Hematopoietic multipotent progenitor cell treated with erythropoietin and hydrocortisone succinate and interleukin-3 and kit ligand, for 17 days (in vitro differentiated cells): ENCODE measurements around the gene PPIC.

Source experiments
- DNase-seq: peaks from one replicate; pipeline ENCODE4 v3.0.0-alpha.2; 2015; ENCODE audit warnings: low spot score

Gene PPIC

DNA sequence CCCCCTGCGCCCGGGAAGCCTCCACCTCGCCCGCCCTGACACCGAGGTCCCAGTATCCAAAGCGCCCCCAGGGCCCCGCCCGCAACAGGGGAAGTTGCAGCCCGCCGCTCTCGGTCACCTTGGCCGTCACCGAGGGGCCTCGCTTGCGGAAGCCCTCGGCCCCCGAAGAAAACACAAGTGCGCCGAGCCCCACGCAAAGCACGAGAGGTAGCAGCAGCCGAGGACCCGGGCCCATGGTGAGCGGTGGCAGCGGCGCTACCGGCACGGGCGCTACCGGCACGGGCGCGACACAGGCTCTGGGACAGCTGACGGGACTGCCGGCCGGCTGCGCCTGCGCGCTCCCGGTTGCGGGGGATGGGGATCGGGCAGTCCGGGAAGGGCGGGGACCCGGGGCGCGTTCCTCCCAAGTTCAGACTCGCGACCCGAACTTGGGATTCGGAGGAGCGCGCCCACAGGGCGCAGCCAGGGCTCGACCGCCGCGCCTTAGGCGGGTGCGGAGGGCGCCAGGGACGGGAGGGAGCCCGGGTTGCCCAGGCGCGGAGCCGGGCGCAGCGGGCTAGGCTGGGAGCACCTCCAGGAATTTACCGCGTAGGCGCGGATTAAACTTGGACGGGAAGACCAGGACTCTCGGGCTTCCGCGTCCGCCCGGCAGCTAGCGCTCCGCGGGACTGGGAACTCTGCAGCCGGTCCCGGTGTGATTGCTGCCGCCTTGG lies at the start of gene PPIC:
Gene PPIC, minus strand, starts transcription at position 335 of the 713 bp plus-strand sequence. Its CDS starts 100 bp downstream, at position 235.
- DNase-seq, result no peak

DNA sequence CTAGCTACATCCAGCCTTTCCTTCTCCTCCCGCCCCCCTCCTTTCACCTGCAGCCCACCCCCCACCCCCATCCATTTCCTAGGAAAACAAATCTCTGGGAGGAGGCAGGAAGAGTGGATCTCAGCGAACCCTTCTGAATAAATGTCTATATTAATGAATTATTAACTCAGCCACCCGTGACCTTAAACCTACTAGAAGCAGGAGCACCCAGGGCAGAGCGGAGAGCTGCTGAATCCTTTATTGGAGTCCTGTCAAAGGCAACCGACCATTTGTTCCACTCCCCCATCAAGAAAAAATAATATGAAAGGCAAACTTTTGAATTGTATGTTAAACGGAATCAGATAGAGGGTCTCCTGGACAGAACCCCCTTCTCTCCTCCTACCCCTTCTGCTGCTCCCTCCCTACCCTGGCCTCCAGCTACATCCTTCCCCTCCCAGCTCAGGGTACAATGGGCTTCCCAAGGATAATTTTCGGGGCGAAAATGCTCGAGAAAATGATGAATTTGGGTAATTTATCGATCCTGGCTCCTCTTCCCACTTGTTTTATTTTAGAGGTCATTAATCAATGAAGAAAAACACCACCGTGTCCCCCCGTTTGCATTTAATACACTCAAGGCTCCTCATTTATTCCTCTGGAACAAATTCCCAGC lies 49.2 kb upstream of the PPIC start:
- DNase-seq, result no peak

DNA sequence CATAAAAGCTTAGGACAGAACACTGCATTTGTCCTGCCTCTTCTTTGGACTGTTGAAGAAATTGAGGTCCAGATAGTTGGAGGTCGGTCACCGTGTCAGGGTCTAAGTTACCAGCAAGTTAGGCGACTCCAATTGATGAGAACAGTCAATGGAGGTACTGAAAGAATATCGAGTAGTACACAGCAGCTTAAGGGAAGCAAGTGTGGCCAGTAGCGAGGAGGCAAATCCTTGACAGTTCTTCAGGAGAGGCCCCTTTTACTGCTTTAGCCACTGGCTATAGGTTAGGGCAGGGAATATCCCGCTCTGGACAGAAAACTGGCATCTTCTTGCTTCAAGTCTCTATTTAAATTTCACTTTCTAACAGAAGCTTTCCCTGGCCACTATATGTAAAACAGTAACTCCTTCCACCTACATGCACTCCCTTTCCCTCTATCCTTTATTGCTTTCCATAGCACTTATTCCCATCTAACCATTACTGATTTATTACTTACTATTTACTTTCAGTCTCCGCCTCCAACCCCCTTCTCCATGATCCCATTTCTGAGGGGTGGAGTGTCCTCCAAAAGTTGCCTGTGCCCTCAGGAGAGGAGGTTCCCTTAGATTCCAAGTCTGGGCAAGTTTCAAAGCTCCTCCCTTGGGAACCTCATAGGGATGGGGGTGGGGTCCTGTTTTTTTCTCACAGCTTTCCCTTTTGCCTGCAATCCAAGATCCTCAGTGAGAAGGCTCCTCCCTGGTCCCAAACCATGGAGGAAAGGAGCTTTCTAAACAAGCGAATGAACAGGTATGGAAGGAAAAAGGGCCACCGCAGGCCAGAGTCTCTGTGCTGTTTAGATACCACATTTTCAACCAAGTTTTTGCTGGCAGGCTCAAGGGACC lies 48.4 kb upstream of the PPIC start:
- DNase-seq, result no peak

DNA sequence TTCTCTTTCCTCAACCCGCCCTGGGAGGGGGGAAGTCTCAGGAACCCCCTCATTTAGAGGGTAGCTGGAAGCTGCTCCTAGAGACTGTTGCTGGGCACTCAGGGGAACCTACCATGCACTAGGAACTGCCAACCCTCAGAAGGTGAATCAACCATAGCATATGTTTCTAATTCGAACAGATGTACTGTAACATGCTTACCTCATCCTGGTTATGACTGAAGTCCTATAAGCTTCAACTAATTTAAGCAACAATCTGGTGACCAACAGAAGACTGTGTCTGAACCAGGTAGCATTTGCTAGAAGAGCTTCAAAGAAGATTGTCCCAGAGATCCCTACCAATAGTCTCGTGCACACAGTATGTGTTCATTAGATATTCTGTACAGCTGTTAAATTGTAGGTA lies 46.8 kb upstream of the PPIC start:
- no peak for DNase-seq

DNA sequence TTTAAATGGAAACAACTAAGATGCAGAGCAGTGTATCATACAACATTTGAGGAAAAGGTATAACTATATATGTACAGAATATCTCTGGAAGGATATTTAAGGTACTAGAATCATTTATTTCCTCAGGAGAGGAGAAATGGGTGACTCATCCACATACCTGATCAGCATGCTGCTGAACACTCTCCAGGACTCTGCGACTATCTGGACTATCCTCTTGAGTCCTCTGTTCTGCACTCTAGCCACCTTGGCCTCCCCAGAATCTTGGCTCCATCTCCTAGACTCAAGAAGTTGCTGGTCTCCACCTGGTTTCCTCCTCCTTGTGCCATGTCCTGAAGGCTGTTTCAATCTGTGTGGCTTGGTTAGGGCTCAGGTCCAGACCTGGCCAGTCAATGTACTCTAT lies 43.7 kb upstream of the PPIC start:
- no peak for DNase-seq

DNA sequence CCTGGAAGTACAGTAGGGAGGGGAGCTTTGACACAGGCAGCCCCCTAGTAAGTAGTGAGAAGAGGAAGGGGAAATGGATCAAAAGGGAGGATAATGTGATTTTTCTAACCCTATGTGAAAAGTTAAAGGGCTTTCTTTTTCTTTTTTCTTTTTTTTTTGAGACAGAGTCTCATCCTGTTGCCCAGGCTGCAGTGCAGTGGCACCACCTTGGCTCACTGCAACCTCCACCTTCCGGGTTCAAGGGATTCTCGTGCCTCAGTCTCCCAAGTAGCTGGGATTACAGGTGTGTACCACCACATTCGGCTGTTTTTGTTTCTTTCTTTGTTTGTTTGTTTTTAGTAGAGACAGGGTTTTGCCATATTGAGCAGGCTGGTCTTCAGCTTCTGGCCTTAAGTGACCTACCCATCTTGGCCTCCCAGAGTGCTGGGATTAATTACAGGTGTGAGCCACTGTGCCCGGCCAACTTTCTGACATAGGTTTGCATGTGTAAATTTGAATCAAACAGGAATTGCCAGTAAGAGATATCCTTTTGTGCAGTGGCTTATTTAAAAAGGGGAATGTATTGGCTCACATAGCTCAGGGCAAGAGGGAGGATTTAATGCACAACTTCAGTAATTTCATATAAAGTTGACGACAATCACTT lies 39.1 kb upstream of the PPIC start:
- no peak for DNase-seq

DNA sequence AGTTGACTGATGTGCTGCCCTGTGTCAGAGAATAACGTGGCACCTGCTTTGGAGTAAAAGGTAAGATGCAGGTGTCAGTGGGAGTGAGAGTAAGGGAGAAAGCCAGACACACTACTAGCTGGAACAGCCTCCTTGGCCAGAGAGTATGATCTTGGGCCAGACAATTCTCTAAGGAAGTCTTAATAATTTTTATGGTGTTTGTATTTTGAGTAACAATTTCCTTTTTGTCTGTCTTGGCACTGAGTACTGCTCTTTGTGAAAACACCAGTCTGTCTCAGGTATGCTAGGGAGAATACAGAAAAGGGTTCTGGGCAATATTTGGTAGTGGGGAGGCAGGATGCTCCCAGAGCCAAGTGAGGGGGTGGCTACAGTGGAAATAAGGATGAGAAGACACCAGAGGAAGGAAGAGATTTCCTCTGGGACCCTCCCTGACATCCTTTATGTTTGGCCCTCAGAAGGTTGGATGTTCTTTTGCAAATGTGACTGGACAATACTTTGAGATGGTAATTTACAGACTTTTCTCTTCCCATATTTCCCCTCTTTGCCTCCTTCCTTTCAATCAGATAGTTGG lies 31.9 kb upstream of the PPIC start:
- no peak for DNase-seq

DNA sequence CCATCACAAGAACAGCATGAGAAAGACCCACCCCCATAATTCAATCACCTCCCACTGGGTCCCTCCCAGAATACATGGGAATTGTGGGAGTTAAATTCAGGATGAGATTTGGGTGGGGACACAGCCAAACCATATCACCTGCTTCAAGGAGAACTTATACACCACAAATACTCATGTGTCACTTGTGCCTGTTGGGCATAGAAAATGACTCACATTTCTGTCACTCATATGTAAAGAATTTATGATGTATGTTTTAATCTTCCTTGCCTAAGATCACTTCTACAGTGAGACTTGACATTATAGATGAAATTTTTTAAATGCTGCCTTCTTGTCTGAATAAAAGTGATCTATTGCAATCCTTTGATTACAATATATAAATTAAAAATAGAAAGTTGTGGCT lies 29.5 kb upstream of the PPIC start:
- no peak for DNase-seq

DNA sequence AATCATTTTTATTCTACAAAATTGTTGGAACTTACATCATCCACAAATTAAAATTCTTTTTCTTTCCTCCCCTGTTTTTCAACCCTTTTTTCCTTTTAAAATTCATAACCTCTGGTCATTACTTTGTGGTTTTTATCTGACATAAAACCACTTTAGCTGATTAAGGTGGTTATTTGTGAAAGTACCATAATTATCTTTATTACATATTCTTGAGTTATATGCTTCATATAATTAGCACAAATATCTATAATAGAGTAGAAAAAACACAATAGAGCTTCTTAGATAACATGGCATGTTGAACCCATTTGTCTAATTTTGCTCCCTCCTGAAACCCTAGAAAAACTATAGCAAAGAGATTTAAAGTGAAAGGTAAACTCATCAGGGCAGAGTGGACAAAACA lies 22.9 kb upstream of the PPIC start:
- DNase-seq, result no peak

DNA sequence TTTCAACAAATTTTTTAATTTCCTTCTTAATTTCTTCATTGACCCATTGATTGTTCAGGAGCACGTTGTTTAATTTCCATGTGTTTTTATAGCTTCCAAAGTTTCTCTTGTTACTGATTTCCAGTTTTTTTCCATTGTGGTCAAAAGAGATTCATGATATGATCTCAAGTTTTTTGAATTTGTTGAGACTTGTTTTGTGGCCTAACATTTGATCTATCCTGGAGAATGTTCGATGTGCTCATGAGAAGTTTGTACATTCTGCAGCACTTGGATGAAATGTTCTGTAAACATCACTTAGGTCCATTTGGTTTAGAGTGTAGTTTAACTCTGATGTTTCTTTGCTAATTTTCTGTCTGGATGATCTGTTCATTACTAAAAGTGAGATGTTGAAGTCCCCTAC lies 14.7 kb upstream of the PPIC start:
- no peak for DNase-seq

DNA sequence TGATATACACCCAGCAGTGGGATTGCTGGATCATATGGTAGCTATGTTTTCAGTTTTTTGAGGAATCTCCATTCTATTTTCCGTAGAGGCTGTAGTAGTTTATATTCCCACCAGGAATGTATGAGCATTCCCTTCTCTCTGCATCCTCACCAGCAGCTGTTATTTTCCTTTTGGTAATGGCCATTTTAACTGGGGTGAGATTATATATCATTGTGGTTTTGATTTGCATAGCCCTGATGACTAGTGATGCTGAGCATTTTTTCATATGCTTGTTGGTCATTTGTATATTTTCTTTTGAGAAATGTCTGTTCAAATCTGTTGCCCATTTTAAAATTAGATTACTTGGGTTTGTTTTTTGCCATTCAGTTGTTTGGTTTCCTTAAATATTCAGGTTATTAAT lies 11.2 kb upstream of the PPIC start:
- DNase-seq, result no peak

DNA sequence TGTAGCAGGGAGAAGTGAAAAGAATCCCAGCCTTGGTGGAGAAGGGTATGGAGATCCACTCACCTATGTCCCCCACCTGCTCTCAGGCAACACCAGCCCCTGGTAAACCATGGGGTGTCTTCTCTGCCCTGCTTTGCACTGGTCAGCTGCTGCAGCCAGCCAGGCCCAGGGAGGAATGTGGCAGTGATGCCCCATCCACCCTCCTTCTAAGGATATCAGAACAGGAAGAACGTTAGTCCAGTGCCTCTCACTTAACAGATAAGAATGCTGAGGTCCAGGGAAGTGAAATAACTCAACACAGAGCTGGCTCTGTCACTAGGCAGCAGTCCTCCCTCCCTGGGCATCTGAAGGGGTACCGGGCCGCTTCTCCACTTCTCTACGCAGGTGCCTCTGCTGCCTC lies 9.7 kb upstream of the PPIC start:
- no peak for DNase-seq

DNA sequence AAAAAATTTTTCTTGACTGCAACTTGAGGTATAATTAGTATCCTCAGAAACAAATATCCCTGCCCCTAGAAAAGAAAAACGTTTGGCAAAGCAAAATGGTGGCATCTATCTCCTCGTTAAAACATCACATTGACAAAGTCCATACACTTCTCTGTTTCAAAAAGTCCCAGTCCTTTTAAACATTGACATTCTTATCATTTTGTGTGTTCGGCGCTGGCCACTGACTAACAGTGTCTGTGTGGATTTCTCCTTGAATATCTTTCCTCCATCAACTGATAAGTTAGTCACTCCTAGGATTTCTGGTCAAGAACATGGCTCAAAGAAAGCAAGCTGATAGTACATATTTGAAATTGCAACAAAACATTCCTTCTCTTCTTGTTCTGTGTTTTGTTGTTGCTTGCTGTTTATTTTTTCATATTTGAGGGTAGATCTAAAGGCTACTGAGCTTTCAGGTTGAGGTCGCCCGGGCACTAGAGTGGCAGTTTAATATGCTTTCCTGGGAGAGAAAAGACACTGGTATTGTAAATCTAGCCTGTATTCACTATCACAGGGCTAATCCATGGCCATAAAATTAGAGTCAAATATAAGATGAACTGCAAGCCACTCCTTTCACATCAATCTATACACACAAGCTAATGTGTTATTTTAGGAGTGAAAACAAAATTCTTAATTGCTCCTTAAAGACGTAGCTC lies 8.5 kb upstream of the PPIC start:
- DNase-seq, result no peak

DNA sequence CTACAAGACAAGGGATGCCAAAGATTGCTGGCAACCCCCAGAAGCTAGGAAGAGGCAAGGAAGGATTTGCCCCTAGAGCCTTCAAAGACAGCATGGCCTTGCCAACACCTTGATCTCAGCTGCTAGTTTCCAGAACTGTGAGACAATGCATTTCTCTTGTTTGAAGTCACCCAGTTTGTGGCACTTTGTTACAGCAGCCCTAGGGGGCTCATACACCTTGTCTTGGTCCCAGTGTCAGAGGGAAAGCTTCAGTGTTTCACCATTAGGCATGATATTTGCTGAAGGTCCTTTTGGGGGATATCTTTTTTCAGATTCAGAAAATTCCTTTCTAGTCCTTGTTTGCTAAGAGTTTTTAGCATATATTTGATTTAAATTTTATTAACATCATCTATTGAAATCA lies 3.1 kb upstream of the PPIC start:
- no peak for DNase-seq

DNA sequence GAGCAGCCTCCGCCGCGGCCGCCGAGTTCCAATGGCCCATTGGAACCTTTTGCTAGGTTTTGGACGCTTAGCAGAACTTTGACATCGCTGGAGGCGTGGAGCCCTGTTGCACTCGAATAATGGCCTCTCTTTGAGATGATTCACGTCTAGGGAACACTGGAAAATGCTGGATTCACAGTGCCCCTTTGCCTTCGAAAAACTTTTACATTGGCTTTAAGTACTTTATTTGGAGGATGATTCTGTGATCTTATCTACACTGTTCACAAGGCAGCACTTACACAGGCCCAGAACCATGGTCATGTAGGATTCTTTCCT lies 536 bp upstream of the PPIC start:
- no peak for DNase-seq

DNA sequence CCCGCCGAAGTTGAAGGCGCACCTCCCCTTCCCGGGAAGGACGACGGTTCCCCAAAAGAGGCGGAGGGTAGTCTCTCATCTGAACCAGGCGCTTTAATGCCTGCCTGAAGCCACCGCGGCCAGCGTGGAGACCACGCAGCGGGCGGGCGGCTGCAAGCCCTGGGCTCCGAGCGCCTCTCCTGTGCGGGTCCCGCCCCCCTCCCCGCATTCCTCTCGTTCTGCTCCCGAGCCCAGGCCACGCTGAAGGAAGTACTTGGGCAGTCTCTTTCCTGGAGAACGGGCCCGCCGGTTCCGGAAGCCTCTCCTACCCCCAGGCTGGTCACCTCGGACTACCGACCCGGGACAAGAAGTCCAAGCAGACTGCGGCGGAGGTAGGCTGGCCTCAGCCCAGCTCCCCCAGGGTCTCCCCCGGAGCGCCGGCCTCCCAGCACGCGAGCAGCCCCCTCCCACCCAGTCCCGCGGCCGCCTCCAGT lies 571 bp downstream of the PPIC start:
- no peak for DNase-seq

DNA sequence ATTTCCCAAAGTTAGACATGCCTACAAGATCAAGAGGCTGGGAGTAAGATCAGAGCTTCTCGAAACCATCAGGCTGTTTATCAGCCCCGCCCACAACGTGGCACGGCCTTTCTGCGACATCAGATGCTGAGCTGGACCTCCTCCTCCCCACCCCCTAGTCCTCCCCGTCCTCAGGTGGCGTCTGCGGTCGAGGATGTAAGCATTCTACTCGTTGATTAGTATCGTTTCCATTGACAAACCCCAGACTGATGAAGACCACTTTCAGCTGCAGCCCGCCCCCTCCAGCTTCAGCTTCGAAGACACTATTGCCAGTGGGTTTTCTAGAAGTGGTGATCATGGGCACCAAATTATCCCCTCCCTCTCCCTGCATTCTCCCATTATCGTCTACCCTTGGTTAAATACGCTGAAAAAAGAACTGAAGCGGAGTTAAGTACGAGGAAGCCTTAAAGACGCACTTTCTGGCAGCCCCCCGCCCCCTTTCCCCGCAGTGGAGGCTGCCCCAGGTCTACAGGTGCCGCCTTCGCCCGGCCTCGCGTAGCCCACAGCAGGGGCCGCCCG lies 1.1 kb downstream of the PPIC start:
- no peak for DNase-seq

DNA sequence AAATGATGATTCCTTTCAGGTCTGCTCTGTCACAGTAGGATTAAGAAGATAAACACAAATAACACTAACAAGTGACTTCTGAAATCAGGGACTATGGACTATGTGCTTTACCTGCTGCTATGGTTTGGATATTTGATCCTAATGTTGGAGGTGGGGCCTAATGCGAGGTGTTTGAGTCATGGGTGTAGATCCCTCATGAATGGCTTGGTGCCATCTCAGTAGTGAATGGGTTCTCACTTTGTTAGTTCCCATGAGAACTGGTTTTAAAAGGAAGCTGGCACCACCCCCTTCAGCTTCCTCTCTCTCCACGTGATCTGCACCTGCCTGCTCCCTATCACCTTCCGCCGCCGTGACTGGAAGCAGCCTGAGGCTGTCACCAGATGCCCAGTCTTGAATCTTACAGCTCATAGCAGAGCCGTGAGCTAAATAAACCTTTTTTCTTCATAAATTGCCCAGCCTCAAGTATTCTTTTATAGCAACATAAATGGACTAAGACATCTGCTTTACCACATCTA lies 3.3 kb downstream of the PPIC start:
- DNase-seq, result no peak

DNA sequence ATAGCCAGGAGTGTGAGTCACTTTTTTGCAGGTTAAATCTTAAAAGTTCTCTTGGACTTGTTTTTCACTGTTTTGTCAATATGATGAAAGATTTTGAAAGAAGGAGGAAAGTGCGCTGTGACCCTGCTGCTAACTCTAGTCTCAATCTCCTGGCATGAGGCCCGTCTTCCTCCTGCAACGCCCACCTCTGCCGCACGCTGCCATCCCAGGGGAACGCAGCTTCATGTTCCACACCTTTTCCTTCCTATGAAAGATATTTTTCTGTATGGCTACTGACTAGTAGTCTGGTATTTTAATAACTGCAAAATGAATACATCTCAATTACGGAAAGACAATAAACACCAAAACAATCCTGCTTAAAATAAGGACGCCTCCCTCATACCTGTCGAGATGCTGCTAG lies 8.3 kb downstream of the PPIC start:
- DNase-seq, result no peak

DNA sequence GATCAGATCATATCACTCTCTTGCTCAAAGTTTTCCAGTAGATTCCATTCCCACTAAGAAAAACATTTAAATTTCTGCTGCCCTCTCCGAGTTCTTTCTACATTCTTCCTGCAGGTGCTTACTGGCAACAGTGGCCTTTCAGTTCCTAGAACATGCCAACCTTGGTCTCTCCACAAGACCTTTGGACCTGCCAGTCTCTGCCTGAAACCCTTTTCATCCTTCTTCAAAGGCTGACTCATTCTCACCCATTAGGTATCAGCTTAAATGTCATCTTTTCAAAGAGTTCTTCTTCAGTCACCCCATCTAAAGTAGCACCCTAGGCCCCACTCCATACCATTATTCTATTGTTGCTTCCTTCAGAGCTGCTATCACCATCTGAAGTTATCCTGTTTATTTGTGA lies 21.8 kb downstream of the PPIC start:
- DNase-seq, result no peak

DNA sequence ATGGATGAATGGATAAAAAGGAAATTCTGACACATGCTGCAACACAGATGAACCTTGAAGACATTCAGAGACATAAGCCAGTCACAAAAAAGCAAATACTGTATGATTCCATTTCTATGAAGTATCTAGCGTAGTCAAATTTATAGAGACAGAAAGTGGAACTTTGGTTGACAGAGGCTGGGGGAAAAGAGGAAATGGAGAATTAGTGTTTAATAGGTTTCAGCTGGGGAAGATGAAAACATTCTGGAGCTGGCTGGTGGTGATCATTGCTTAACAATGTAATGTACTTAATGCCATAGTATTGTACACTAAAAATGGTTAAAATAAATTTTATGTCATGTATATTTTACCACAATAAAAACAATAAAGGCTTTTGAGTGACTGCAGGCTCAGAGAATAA lies 24.2 kb downstream of the PPIC start:
- no peak for DNase-seq
